ENCODE measurements around the gene GRIN1.

GRIN1 gene

GRCh38 chr9:137205126-137206069, 66.4 kb downstream of the GRIN1 start, which contains the start of the genes NDOR1 and TMEM203:
NDOR1 (plus strand) TSS chr9:137205700; CDS start chr9:137205778, 78 bp downstream.
TMEM203 (minus strand) TSS chr9:137205648; CDS start chr9:137205414, 234 bp downstream.
- DNase-seq (ENCODE audit: low read depth in 1 of 2, low spot score in 1 of 2): peak; percentile 92 to 93

DNA sequence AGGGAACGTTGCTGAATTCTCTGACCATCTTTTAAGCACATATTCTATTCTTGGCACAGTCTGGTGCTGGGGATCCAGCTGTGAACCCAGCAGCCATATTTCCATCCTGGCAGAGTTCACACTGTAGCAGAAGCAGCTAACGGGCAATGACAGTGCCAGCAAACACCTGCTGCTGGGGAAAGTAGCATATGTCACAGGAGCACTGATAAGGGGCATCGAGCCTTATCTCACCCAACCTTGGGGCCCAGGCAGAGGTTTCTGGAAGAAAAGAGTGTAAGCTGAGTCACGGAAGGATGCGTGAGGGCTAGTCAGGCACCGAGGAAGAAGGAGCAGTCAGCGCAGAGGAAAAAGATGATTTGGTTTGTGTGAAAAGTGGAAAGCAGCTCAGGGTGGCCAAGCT, 67.6 kb downstream of the GRIN1 start:
- no peak for DNase-seq (ENCODE audit: low read depth in 1 of 2, low spot score in 1 of 2)

DNA sequence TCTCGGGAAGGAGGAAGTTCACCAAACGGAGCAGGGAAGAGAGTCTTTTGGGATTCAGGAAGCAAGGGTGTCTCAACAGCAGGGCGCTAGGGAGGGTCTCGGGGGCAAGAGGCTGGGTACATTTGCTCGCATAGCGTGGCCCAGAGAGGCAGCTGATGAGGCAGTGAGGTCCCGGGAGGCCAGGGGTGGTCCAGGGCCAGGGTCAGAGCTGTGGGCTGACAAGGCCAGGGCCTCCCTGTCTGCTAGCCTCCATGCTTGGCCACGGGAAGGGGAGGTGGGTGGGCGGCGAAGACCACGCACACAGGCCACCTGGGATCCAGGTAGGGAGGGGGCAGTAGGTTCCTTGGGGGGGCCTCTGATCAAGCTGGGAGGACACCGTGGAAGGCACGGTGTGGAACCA, 72.6 kb downstream of the GRIN1 start:
- DNase-seq (ENCODE audit: low read depth in 1 of 2, low spot score in 1 of 2): no peak

GRCh38 chr9:137212520-137212919, 73.6 kb downstream of the GRIN1 start:
- no peak for DNase-seq (ENCODE audit: low read depth in 1 of 2, low spot score in 1 of 2)

GRCh38 chr9:137213160-137214060, 74.5 kb downstream of the GRIN1 start:
- no peak for DNase-seq (ENCODE audit: low read depth in 1 of 2, low spot score in 1 of 2)

- DNase-seq (ENCODE audit: low read depth in 1 of 2, low spot score in 1 of 2): no peak
Measured at GRCh38 chr9:137214620-137215019, 75.7 kb downstream of the GRIN1 start.

- DNase-seq (ENCODE audit: low read depth in 1 of 2, low spot score in 1 of 2): no peak
Measured at GRCh38 chr9:137215196-137215986, 76.4 kb downstream of the GRIN1 start.

- DNase-seq (ENCODE audit: low read depth in 1 of 2, low spot score in 1 of 2): no peak
Measured at GRCh38 chr9:137216188-137216965, 77.4 kb downstream of the GRIN1 start.

- DNase-seq (ENCODE audit: low read depth in 1 of 2, low spot score in 1 of 2): no peak
Measured at GRCh38 chr9:137217276-137218211, 78.6 kb downstream of the GRIN1 start.

- no peak for DNase-seq (ENCODE audit: low read depth in 1 of 2, low spot score in 1 of 2)
Measured at GRCh38 chr9:137218212-137218753, 79.3 kb downstream of the GRIN1 start.
